HCEC 1CT (cell line): Measurements from ENCODE around the gene CERCAM.

ENCODE experiments used
- DNase-seq: peaks from one replicate; pipeline ENCODE4 v3.0.0-alpha.2; 2017

The CERCAM gene

GRCh38 chr9:128469070-128469469, 48.4 kb downstream of the CERCAM start:
- no peak for DNase-seq

- DNase-seq: peak; percentile 6
Observed at GRCh38 chr9:128470560-128470959, 49.9 kb downstream of the CERCAM start.

GRCh38 chr9:128473104-128473503, 52.4 kb downstream of the CERCAM start:
- no peak for DNase-seq

GRCh38 chr9:128475867-128476266, 55.2 kb downstream of the CERCAM start:
- DNase-seq: no peak

GRCh38 chr9:128479262-128479661, 58.6 kb downstream of the CERCAM start:
- DNase-seq: no peak

- no peak for DNase-seq
Observed at GRCh38 chr9:128481561-128481960, 60.9 kb downstream of the CERCAM start.

GRCh38 chr9:128482186-128482585, 61.5 kb downstream of the CERCAM start:
- DNase-seq: no peak

- DNase-seq: no peak
Observed at GRCh38 chr9:128484686-128485413, 64.2 kb downstream of the CERCAM start.

- no peak for DNase-seq
Observed at GRCh38 chr9:128485414-128485855, 64.8 kb downstream of the CERCAM start.

- no peak for DNase-seq
Observed at GRCh38 chr9:128486201-128486600, 65.5 kb downstream of the CERCAM start.
